Sigmoid colon (tissue), 7 donors: ENCODE results near the gene PTH2R. TPM values are rescaled to one million over a fixed set of nuclear protein-coding genes. Genes with fewer than 3 reads are reported as not detected.

Experiments
- DNase-seq: peaks from one replicate; pipeline ENCODE4 v3.0.0-alpha.2; 2019
- H3K27ac ChIP-seq, 4 donors: fragments of 200-600 bp; sonication (generic); one replicate each; pipeline ENCODE4 v1.5.1; 2016 to 2019; ENCODE audit warnings: mild to moderate bottlenecking in 1 of 4
- H3K27me3 ChIP-seq, 3 donors: fragments of 200-600 bp; sonication (generic); one replicate each; pipeline ENCODE4 v1.5.1; 2019; ENCODE audit warnings: mild to moderate bottlenecking in 1 of 3
- H3K36me3 ChIP-seq, 4 donors: fragments of 200-600 bp; sonication (generic); one replicate each; pipeline ENCODE4 v1.5.1; 2016 to 2019
- H3K4me1 ChIP-seq, 4 donors: fragments of 200-600 bp; sonication (generic); one replicate each; pipeline ENCODE4 v1.5.1; 2017 to 2019
- H3K4me3 ChIP-seq, 4 donors: fragments of 200-600 bp; sonication (generic); one replicate each; pipeline ENCODE4 v1.5.1; 2017 to 2019; ENCODE audit warnings: mild to moderate bottlenecking in 2 of 4, moderate library complexity in 1 of 4
- H3K9me3 ChIP-seq, 4 donors: fragments of 200-600 bp in 3 of 4; sonication (generic) in 3 of 4; one replicate each; pipeline versions ENCODE4 v1.5.1 to v1.6.1; 2013 to 2019
- EP300 ChIP-seq, 4 donors: sonication (generic); formaldehyde crosslinking; IDR thresholded peaks; one replicate each; pipeline ENCODE4 v1.6.1; 2017; ENCODE audit warnings: antibody characterized with exemption in 4 of 4
- POLR2A ChIP-seq, 2 donors: fragments of 450-650 bp; IDR thresholded peaks; one replicate each; pipeline ENCODE4 v1.6.1; 2016; ENCODE audit warnings: antibody characterized with exemption in 2 of 2, mild to moderate bottlenecking in 2 of 2, moderate library complexity in 2 of 2
- POLR2AphosphoS5 ChIP-seq, 4 donors: sonication (generic); formaldehyde crosslinking; IDR thresholded peaks; one replicate each; pipeline ENCODE4 v1.6.1; 2017; ENCODE audit warnings: antibody characterized with exemption in 4 of 4
- WGBS, 2 donors: extraction: QIAGEN DNeasy Blood & Tissue Kit; methylation state at CpG; one replicate each; pipeline ENCODE4 v1.1.7; 2013; 5-methylcytosine and 5-hydroxymethylcytosine counted together
- intact Hi-C: fragments of 100-400 bp; cut with DNase I; formaldehyde crosslinking; loops from one replicate; pipeline ENCODE4 v1.15.1; 2023
- polyA plus RNA-seq, 3 donors: library from polyadenylated mRNA; stranded (reverse); fragments of 200-250 nt; gene quantifications; one replicate each; pipeline ENCODE4 v1.2.3, GENCODE V29; 2013
- total RNA-seq, 4 donors: library from RNA; depleted of rRNA; stranded (reverse); fragments of >200 nt; gene quantifications; one replicate each; pipeline ENCODE4 v1.1.0, GENCODE V29; 2016
- TF ChIP-seq, protein P1 (sequence below), 4 experiments: fragments of 450-650 bp in 3 of 4; fragments of 200-600 bp in 1 of 4; IDR thresholded peaks; one replicate each; pipeline ENCODE4 v1.5.1; 2016 to 2019; ENCODE audit warnings: antibody characterized with exemption in 4 of 4, mild to moderate bottlenecking in 3 of 4, moderate library complexity in 2 of 4
- donor health status: healthy with polysubstance abuse.
- donor health status: Bipolar disorder and iron deficiency.
- donor health status: healthy.

Gene PTH2R
- total and polyA plus RNA-seq, 7 donors = 0.12 to 0.27 TPM; not detected in 5

DNA sequence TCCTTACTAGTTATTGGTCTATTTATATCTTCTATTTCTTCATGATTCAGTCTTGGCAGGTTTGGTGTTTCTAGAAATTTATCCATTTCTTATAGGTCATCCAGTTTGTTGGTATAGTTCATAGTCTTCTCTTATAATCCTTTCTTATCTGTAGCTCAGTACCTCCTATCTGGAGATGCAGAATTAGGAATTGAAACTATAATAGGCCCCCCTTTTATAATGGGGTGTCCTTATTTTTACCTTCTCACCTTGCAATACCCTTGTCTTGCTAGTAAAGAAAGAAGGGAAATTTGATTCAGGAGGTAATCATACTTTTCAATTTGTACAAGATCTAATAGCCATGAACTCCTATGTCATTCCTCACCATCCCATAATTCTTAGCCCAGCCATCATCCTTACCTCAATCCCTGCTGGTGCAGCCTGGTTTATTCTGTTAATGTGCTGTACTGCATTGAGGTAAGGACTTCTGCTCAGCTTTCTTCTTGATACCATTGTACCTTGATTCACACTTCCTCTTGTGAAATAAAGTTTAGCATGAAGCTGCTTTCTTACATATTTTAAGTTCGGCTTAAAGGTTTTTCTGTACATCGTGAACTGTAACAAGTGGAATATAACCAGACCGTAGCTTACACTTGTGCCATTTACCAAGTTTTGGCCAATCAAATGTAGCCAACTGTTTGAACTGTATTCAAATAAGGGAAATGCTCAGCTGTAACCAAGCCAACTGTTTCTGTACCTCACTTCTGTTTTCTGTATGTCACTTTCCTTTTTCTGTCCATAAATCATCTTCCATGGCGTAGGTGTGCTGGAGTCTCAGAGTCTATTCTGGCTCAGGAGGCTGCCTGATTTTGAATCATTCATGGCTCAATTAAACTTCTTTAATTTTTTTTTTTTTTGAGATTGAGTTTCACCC is 40.1 kb upstream of the PTH2R start:
- H3K27ac ChIP-seq = no peak overlapping the region
- intact Hi-C loops = no loop called here
- H3K4me3 ChIP-seq = no peak overlapping the region
- no peak for DNase-seq
- H3K4me1 ChIP-seq = no peaks in the 10 kb centered on the region
- WGBS, 2 donors = 66 to 86% methylated on average over 4 of the region's 4 CpGs
- no peaks in the 10 kb centered on the region for H3K27me3 ChIP-seq
- no peaks in the 10 kb centered on the region for H3K36me3 ChIP-seq
- no peak for TF ChIP-seq EP300 (IDR thresholded peaks at IDR 0.05)
- TF ChIP-seq, protein P1, sequence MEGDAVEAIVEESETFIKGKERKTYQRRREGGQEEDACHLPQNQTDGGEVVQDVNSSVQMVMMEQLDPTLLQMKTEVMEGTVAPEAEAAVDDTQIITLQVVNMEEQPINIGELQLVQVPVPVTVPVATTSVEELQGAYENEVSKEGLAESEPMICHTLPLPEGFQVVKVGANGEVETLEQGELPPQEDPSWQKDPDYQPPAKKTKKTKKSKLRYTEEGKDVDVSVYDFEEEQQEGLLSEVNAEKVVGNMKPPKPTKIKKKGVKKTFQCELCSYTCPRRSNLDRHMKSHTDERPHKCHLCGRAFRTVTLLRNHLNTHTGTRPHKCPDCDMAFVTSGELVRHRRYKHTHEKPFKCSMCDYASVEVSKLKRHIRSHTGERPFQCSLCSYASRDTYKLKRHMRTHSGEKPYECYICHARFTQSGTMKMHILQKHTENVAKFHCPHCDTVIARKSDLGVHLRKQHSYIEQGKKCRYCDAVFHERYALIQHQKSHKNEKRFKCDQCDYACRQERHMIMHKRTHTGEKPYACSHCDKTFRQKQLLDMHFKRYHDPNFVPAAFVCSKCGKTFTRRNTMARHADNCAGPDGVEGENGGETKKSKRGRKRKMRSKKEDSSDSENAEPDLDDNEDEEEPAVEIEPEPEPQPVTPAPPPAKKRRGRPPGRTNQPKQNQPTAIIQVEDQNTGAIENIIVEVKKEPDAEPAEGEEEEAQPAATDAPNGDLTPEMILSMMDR (IDR thresholded peaks at IDR 0.05) = no peak
- peaks cover 0 to 5% (median 0%) of the 10 kb centered on the region in 4 donors for H3K9me3 ChIP-seq

DNA sequence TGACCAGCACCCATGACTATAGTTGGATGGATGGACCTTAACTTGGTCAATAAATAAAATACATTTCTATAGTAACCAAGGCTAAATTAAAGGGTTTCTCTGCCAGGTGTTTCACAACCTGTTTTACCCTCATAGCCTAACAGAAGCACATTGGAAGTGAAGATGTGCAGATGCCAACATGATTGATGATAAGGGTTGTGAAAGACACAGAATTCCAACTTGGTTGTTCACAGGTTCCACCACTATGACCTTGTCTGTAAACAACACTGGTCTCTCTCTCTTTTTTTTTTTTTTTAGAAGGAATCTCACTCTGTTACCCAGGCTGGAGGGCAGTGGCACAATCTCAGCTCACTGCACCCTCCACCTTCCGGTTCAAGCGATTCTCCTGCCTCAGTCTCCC is 37.5 kb upstream of the PTH2R start:
- no peak for TF ChIP-seq POLR2AphosphoS5 (IDR thresholded peaks at IDR 0.05)
- no peak for TF ChIP-seq POLR2A (IDR thresholded peaks at IDR 0.05)
- no peak for TF ChIP-seq EP300 (IDR thresholded peaks at IDR 0.05)
- TF ChIP-seq, protein P1 (IDR thresholded peaks at IDR 0.05) = no peak
- intact Hi-C loops = no loop called here
- no peaks in the 10 kb centered on the region for H3K36me3 ChIP-seq

DNA sequence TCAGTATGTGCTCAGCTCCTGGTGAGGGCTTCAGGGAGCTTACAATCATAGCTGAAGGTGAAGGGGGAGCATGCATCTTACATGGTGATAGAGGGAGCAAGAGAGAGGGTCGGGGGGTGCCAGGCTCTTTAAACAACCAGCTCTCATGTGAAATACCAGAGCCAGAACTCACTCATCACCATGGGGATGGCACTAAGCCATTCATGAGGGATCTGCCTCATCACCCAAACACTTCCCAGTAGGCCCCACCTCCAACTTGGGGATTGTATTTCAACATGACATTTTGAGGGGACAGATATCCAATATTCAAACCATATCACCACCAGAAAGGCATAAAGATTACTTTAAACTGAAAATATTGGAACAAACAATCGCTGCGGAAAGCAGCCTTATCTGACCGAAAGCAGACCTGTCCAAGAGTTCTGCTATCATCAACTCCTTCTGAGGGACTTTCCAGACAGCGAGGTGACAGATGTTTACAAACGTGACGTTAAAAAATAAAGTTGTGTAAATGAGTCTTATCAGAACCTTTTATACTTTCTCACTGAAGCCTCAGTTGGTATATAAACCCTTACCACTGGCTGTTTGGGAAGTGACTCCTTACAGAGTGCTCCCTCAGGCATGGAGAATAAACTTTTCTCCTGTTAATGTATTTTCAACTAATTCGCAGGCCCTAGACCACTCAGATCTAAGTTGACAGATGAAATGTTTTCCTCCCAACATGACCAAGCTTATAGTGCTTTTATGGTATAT is 35.5 kb upstream of the PTH2R start:
- no peak for TF ChIP-seq POLR2AphosphoS5 (IDR thresholded peaks at IDR 0.05)
- no peak for TF ChIP-seq POLR2A (IDR thresholded peaks at IDR 0.05)
- TF ChIP-seq, protein P1 (IDR thresholded peaks at IDR 0.05) = no peak
- TF ChIP-seq EP300 (IDR thresholded peaks at IDR 0.05) = no peak
- WGBS, 2 donors = 73 to 87% methylated on average over 8 of the region's 8 CpGs
- H3K9me3 ChIP-seq = no peaks in the 10 kb centered on the region
- no peaks in the 10 kb centered on the region for H3K4me1 ChIP-seq
- no peak overlapping the region for H3K4me3 ChIP-seq
- H3K27ac ChIP-seq = no peak overlapping the region
- intact Hi-C loops = no loop called here
- H3K27me3 ChIP-seq = no peaks in the 10 kb centered on the region
- no peak for DNase-seq
- H3K36me3 ChIP-seq = no peaks in the 10 kb centered on the region

More for the DNA sequence above, 37.5 kb upstream of the PTH2R start:
- WGBS, 2 donors = 97 to 98% methylated on average over 2 of the region's 2 CpGs
- Histone ChIP-seq H3K4me3 (no peak overlapping the region), H3K9me3 (peaks cover 0 to 5% (median 0%) of the 10 kb centered on the region in 4 donors), H3K4me1 (no peaks in the 10 kb centered on the region), H3K27ac (no peak overlapping the region), H3K27me3 (no peaks in the 10 kb centered on the region)
- DNase-seq = no peak

GRCh38 chr2:208371634-208371935 is 35.0 kb upstream of the PTH2R start:
- intact Hi-C loops = no loop called here

More at GRCh38 chr2:208371634-208371935, 35.0 kb upstream of the PTH2R start:
- WGBS, 2 donors = 46 to 97% methylated on average over 1 of the region's 1 CpG
- Histone ChIP-seq H3K4me3 (no peak overlapping the region), H3K27ac (no peak overlapping the region), H3K27me3 (no peaks in the 10 kb centered on the region), H3K9me3 (no peaks in the 10 kb centered on the region), H3K36me3 (no peaks in the 10 kb centered on the region), H3K4me1 (no peaks in the 10 kb centered on the region)
- TF ChIP-seq, protein P1 (IDR thresholded peaks at IDR 0.05) = no peak
- TF ChIP-seq POLR2AphosphoS5 (IDR thresholded peaks at IDR 0.05) (no peak), POLR2A (IDR thresholded peaks at IDR 0.05) (no peak), EP300 (IDR thresholded peaks at IDR 0.05) (no peak)
- no peak for DNase-seq
